Spleen (tissue), 11 donors: ENCODE data around the gene DDAH1. TPM values are rescaled to one million over a fixed set of nuclear protein-coding genes. Genes with fewer than 3 reads are reported as not detected.

Source experiments
- DNase-seq: peaks from one replicate; pipeline ENCODE4 v3.0.0-alpha.2; 2020
- H3K27ac ChIP-seq, 8 donors: fragments of 200-600 bp; sonication (generic) in 7 of 8; 1 replicate in 4 of 8; 2 replicates in 4 of 8; pipeline versions ENCODE4 v1.5.0 to v1.8.0; 2016 to 2021; ENCODE audit warnings: inconsistent platforms in 4 of 8, mild to moderate bottlenecking in 4 of 8, moderate library complexity in 1 of 8
- H3K27me3 ChIP-seq, 7 donors: fragments of 200-600 bp; sonication (generic) in 6 of 7; replicated peaks in 1 of 7; 1 replicate in 4 of 7; 2 replicates in 3 of 7; pipeline versions ENCODE4 v1.5.0 to v1.8.0; 2016 to 2021; ENCODE audit warnings: inconsistent platforms in 3 of 7, mild to moderate bottlenecking in 1 of 7
- H3K36me3 ChIP-seq, 6 donors: fragments of 200-600 bp; sonication (generic) in 5 of 6; 1 replicate in 4 of 6; 2 replicates in 2 of 6; pipeline versions ENCODE4 v1.5.0 to v1.8.0; 2016 to 2021; ENCODE audit warnings: inconsistent platforms in 2 of 6
- H3K4me1 ChIP-seq, 6 donors: fragments of 200-600 bp; sonication (generic) in 5 of 6; 1 replicate in 3 of 6; 2 replicates in 3 of 6; pipeline versions ENCODE4 v1.5.0 to v1.8.0; 2016 to 2021; ENCODE audit warnings: inconsistent platforms in 3 of 6
- H3K4me3 ChIP-seq, 8 donors: fragments of 200-600 bp; sonication (generic) in 7 of 8; 1 replicate in 4 of 8; 2 replicates in 4 of 8; pipeline versions ENCODE4 v1.5.0 to v1.8.0; 2016 to 2021; ENCODE audit warnings: inconsistent platforms in 4 of 8, mild to moderate bottlenecking in 4 of 8, moderate library complexity in 2 of 8
- H3K9me3 ChIP-seq, 8 donors: fragments of 200-600 bp; sonication (generic) in 7 of 8; 1 replicate in 4 of 8; 2 replicates in 4 of 8; pipeline versions ENCODE4 v1.5.0 to v1.8.0; 2016 to 2021; ENCODE audit warnings: inconsistent platforms in 4 of 8
- POLR2A ChIP-seq, 3 donors: fragments of 450-650 bp; IDR thresholded peaks; one replicate each; pipeline ENCODE4 v1.5.1; 2017; ENCODE audit warnings: antibody characterized with exemption in 3 of 3, mild to moderate bottlenecking in 1 of 3
- POLR2AphosphoS5 ChIP-seq, 3 donors: sonication (generic); formaldehyde crosslinking; IDR thresholded peaks; one replicate each; pipeline ENCODE4 v1.5.1; 2017; ENCODE audit warnings: antibody characterized with exemption in 3 of 3
- WGBS, 5 donors: extraction: QIAGEN DNeasy Blood & Tissue Kit in 3 of 5; methylation state at CpG; one replicate each; pipeline versions ENCODE4 v1.1.5 to v1.1.7; 2013 to 2018; 5-methylcytosine and 5-hydroxymethylcytosine counted together
- intact Hi-C: fragments of 100-400 bp; cut with DNase I; formaldehyde crosslinking; loops from one replicate; pipeline ENCODE4 v1.15.0; 2023; ENCODE audit warnings: low total_unique reads
- polyA plus RNA-seq, 3 donors: library from polyadenylated mRNA; stranded (reverse); fragments of 200-250 nt; gene quantifications; one replicate each; pipeline ENCODE4 v1.2.1, GENCODE V29; 2013
- total RNA-seq, 7 donors: library from RNA; depleted of rRNA in 3 of 7; stranded (reverse); fragments of >200 nt in 3 of 7; fragmentation: NEBNext Ultra II Directional in 4 of 7; extraction: Animal tissue kit (Norgen Biotek cat#: 25700) in 4 of 7; gene quantifications; one replicate each; pipeline versions ENCODE4 v1.1.0 to v1.2.1, GENCODE V29; 2016 to 2021
- TF ChIP-seq, protein P1 (sequence below), 11 experiments: fragments of 200-600 bp in 7 of 11; fragments of 450-650 bp in 4 of 11; sonication (generic) in 4 of 11; IDR thresholded peaks in 8 of 11; conservative IDR thresholded peaks in 3 of 11; 1 replicate in 7 of 11; 2 replicates in 4 of 11; pipeline versions ENCODE4 v1.4.0 to v1.8.0; 2016 to 2021; ENCODE audit warnings: antibody characterized with exemption in 11 of 11, inconsistent platforms in 4 of 11, mild to moderate bottlenecking in 1 of 11
- donor health status: healthy with polysubstance abuse.
- donor health status: DM: no; HTN: no; CAD: no; lungs with moderate emphysema.
- donor health status: DM: no; HTN: no; CAD: no.
- donor health status: Bipolar disorder and iron deficiency.
- donor health status: healthy.
- donor health status: DM: no; HTN: no; CAD: no.
- donor health status: DM: yes; HTN: yes; CAD: no.

Gene DDAH1
- total and polyA plus RNA-seq, 10 donors: 1.8 to 19.8 (median 13.7) TPM

DNA sequence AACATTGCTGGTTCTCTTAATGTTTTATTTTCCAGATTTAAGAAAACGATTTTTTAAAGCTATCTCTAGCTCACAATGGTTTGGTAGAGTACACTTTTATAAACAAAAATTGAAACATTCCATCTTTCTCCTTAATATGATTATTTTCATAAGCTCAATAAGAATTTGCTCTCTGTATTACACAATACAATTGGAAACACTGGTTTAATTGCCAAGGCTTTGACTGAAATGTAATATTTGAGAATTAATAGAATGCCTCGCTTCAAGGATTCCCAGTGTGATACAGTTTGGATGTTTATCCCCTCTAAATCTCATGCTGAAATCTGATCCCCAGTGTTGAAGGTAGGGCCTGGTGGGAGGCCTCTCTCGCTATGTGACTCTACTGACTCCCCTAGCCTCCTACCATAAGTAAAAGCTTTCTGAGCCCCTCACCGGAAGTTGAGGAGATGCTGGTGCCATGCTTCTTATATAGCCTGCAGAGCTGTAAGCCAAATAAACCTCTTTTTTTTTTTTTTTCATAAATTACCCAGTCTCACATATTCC lies 67.4 kb downstream of the DDAH1 start:
- TF ChIP-seq, protein P1, sequence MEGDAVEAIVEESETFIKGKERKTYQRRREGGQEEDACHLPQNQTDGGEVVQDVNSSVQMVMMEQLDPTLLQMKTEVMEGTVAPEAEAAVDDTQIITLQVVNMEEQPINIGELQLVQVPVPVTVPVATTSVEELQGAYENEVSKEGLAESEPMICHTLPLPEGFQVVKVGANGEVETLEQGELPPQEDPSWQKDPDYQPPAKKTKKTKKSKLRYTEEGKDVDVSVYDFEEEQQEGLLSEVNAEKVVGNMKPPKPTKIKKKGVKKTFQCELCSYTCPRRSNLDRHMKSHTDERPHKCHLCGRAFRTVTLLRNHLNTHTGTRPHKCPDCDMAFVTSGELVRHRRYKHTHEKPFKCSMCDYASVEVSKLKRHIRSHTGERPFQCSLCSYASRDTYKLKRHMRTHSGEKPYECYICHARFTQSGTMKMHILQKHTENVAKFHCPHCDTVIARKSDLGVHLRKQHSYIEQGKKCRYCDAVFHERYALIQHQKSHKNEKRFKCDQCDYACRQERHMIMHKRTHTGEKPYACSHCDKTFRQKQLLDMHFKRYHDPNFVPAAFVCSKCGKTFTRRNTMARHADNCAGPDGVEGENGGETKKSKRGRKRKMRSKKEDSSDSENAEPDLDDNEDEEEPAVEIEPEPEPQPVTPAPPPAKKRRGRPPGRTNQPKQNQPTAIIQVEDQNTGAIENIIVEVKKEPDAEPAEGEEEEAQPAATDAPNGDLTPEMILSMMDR (IDR thresholded peaks at IDR 0.05 in 8 of 11, conservative IDR thresholded peaks at IDR 0.05 in 3 of 11): no peak
- TF ChIP-seq POLR2AphosphoS5 (IDR thresholded peaks at IDR 0.05) (no peak), POLR2A (IDR thresholded peaks at IDR 0.05) (no peak)
- H3K9me3 ChIP-seq: no peaks in the 10 kb centered on the region
- no peaks in the 10 kb centered on the region for H3K27me3 ChIP-seq
- no peaks in the 10 kb centered on the region for H3K4me1 ChIP-seq
- DNase-seq: no peak
- intact Hi-C loops: no loop called here
- H3K36me3 ChIP-seq: no peaks in the 10 kb centered on the region
- H3K4me3 ChIP-seq: no peak overlapping the region
- no peak overlapping the region for H3K27ac ChIP-seq
- 75 to 90% (median 85%) methylated on average over 4 of the region's 4 CpGs for WGBS, 5 donors

- Histone ChIP-seq H3K27me3 (no peaks in the 10 kb centered on the region), H3K27ac (no peak overlapping the region), H3K36me3 (no peaks in the 10 kb centered on the region), H3K4me1 (no peaks in the 10 kb centered on the region), H3K4me3 (no peak overlapping the region), H3K9me3 (no peaks in the 10 kb centered on the region)
- intact Hi-C loops: no loop called here
- DNase-seq: no peak
- TF ChIP-seq POLR2A (IDR thresholded peaks at IDR 0.05) (no peak), POLR2AphosphoS5 (IDR thresholded peaks at IDR 0.05) (no peak)
- TF ChIP-seq, protein P1 (IDR thresholded peaks at IDR 0.05 in 8 of 11, conservative IDR thresholded peaks at IDR 0.05 in 3 of 11): no peak
- 86 to 96% (median 90%) methylated on average over 2 of the region's 2 CpGs for WGBS, 5 donors
Measured at GRCh38 chr1:85396194-85396593, 68.8 kb downstream of the DDAH1 start.

- WGBS, 5 donors: 80 to 91% (median 87%) methylated on average over 2 of the region's 2 CpGs
- H3K4me3 ChIP-seq: no peak overlapping the region
- H3K36me3 ChIP-seq: no peaks in the 10 kb centered on the region
- H3K4me1 ChIP-seq: no peaks in the 10 kb centered on the region
- H3K27me3 ChIP-seq: no peaks in the 10 kb centered on the region
- TF ChIP-seq POLR2A (IDR thresholded peaks at IDR 0.05) (no peak), POLR2AphosphoS5 (IDR thresholded peaks at IDR 0.05) (no peak)
- TF ChIP-seq, protein P1 (IDR thresholded peaks at IDR 0.05 in 8 of 11, conservative IDR thresholded peaks at IDR 0.05 in 3 of 11): no peak
- no peaks in the 10 kb centered on the region for H3K9me3 ChIP-seq
- no peak overlapping the region for H3K27ac ChIP-seq
- intact Hi-C loops: no loop called here
- DNase-seq: no peak
Measured at GRCh38 chr1:85394130-85394529, 70.8 kb downstream of the DDAH1 start.

DNA sequence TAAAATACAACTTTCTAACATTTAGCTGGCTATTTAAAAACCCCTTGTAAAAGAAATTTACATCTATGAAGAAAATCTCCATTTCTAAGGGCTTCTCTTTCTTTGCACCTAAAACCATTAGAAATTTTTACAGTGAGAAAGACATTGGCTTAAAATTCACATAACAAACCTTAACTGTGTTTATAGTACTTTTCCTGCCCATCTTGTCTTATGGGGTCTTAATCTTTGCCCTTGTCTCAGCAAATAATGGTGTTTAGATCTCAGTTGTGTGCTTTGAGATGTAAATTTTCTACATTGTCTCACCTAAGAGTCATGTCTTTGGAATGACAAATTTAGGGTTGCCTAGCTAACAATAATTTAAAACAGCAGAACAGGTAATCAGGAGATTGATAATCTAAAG lies 71.5 kb downstream of the DDAH1 start:
- DNase-seq: no peak
- Histone ChIP-seq H3K9me3 (no peaks in the 10 kb centered on the region), H3K4me1 (no peaks in the 10 kb centered on the region), H3K27me3 (no peaks in the 10 kb centered on the region), H3K27ac (no peak overlapping the region), H3K4me3 (no peak overlapping the region), H3K36me3 (no peaks in the 10 kb centered on the region)
- intact Hi-C loops: no loop called here
- TF ChIP-seq, protein P1 (IDR thresholded peaks at IDR 0.05 in 8 of 11, conservative IDR thresholded peaks at IDR 0.05 in 3 of 11): no peak
- TF ChIP-seq POLR2AphosphoS5 (IDR thresholded peaks at IDR 0.05) (no peak), POLR2A (IDR thresholded peaks at IDR 0.05) (no peak)
